Measurements from ENCODE around the gene MB21D2. TPM values are rescaled to one million over a fixed set of nuclear protein-coding genes. Genes with fewer than 3 reads are reported as not detected.

The MB21D2 gene
- total RNA-seq, 2 donors from 2014 or later, result 0.45 to 1.7 TPM

Other genes with a start within 250 kb of the MB21D2 start
- not detected for gene FGF12, start 190.3 kb downstream of the MB21D2 start, total RNA-seq

Measured in natural killer cell treated with Interleukin-12 subunit alpha and Interleukin-12 subunit beta and Interleukin-15 and Interleukin-18, amount 100 ng/mL, for 72 hours (primary cell).